GM20431 (cell line): ENCODE measurements around the gene FBXO42.
"Not testable (repeated sequence)": the region's sequence is repeated elsewhere in the genome, so short reads cannot be mapped to it uniquely, and the experiment has no call there.

Experiments used
- in situ Hi-C: fragments of 300-500 bp; cut with MseI, MboI; formaldehyde crosslinking; loops from one replicate; pipeline ENCODE4 v1.15.0; 2020; ENCODE audit warnings: low sequenced_read_pairs; ENCODE audit not compliant: unreplicated experiment

Gene FBXO42

GRCh38 chr1:16247441-16247840 lies 104.8 kb downstream of the FBXO42 start:
- in situ Hi-C loops = no loop called here

- in situ Hi-C loops = no loop called here
Measured at GRCh38 chr1:16246961-16247360, 105.3 kb downstream of the FBXO42 start.

GRCh38 chr1:16246239-16246638 lies 106.0 kb downstream of the FBXO42 start:
- in situ Hi-C loops = not testable (repeated sequence)

- in situ Hi-C loops = no loop called here
Measured at GRCh38 chr1:16245476-16246196, 106.6 kb downstream of the FBXO42 start.

GRCh38 chr1:16244650-16245285 lies 107.5 kb downstream of the FBXO42 start:
- in situ Hi-C loops = no loop called here

GRCh38 chr1:16243936-16244649 lies 108.2 kb downstream of the FBXO42 start:
- in situ Hi-C loops = no loop called here

- in situ Hi-C loops = no loop called here
Measured at GRCh38 chr1:16243215-16243610, 109.1 kb downstream of the FBXO42 start.

- in situ Hi-C loops = no loop called here
Measured at GRCh38 chr1:16242556-16243214, 109.6 kb downstream of the FBXO42 start.

- in situ Hi-C loops = no loop called here
Measured at GRCh38 chr1:16241221-16241708, 111.0 kb downstream of the FBXO42 start.

GRCh38 chr1:16239972-16240491 lies 112.2 kb downstream of the FBXO42 start:
- in situ Hi-C loops = no loop called here

- in situ Hi-C loops = no loop called here
Measured at GRCh38 chr1:16237343-16237830, 114.9 kb downstream of the FBXO42 start.

GRCh38 chr1:16236511-16237342 lies 115.6 kb downstream of the FBXO42 start, which contains the start of gene CPLANE2:
Gene CPLANE2 (minus strand): TSS chr1:16237183. CDS start chr1:16236742, 441 bp downstream.
- in situ Hi-C loops = no loop called here

- in situ Hi-C loops = no loop called here
Measured at GRCh38 chr1:16235944-16236510, 116.3 kb downstream of the FBXO42 start.

- in situ Hi-C loops = no loop called here
Measured at GRCh38 chr1:16235347-16235746, 116.9 kb downstream of the FBXO42 start.

GRCh38 chr1:16233431-16233830 lies 118.8 kb downstream of the FBXO42 start:
- in situ Hi-C loops = no loop called here

GRCh38 chr1:16232316-16232710 lies 120.0 kb downstream of the FBXO42 start:
- in situ Hi-C loops = no loop called here

- in situ Hi-C loops = no loop called here
Measured at GRCh38 chr1:16231331-16232315, 120.7 kb downstream of the FBXO42 start.

GRCh38 chr1:16230744-16231143 lies 121.5 kb downstream of the FBXO42 start:
- in situ Hi-C loops = no loop called here
